ENCODE results near the gene FAM210B. TPM values are rescaled to one million over a fixed set of nuclear protein-coding genes. Genes with fewer than 3 reads are reported as not detected.

FAM210B gene
- total and polyA plus RNA-seq, 8 donors, result 11.3 to 42.6 (median 30.4) TPM

- H3K27me3 ChIP-seq, result no peaks in the 10 kb centered on the region
- 76 to 81% (median 78%) methylated on average over 6 of the region's 6 CpGs for WGBS, 5 donors
- peaks cover 33 to 90% (median 63%) of the 10 kb centered on the region in 4 donors for H3K36me3 ChIP-seq
- no peaks in the 10 kb centered on the region for H3K9me3 ChIP-seq
- no peak for TF ChIP-seq POLR2A (IDR thresholded peaks at IDR 0.05)
- no peak for TF ChIP-seq EP300 (IDR thresholded peaks at IDR 0.05)
- TF ChIP-seq POLR2AphosphoS5 (IDR thresholded peaks at IDR 0.05), result no peak
- TF ChIP-seq CTCF (IDR thresholded peaks at IDR 0.05), result no peak
- H3K27ac ChIP-seq, result no peak overlapping the region
- DNase-seq, result no peak
- no peak overlapping the region for H3K4me3 ChIP-seq
- peaks cover 0 to 2% (median 0%) of the 10 kb centered on the region in 4 donors for H3K4me1 ChIP-seq
- intact Hi-C loops (cut with DNase I; ENCODE audit: low total_unique reads), result no loop called here
These were observed 9.8 kb downstream of the FAM210B start for GRCh38 chr20:56368351-56369134.

- Histone ChIP-seq H3K4me3 (no peak overlapping the region), H3K4me1 (no peaks in the 10 kb centered on the region), H3K27ac (no peak overlapping the region), H3K27me3 (no peaks in the 10 kb centered on the region), H3K9me3 (no peaks in the 10 kb centered on the region), H3K36me3 (peaks cover 33 to 89% (median 63%) of the 10 kb centered on the region in 4 donors)
- TF ChIP-seq POLR2A (IDR thresholded peaks at IDR 0.05) (no peak), EP300 (IDR thresholded peaks at IDR 0.05) (no peak), POLR2AphosphoS5 (IDR thresholded peaks at IDR 0.05) (no peak), CTCF (IDR thresholded peaks at IDR 0.05) (no peak)
- DNase-seq, result no peak
- intact Hi-C loops (cut with DNase I; ENCODE audit: low total_unique reads), result no loop called here
- WGBS, 5 donors, result 81 to 92% (median 88%) methylated on average over 4 of the region's 4 CpGs
These were observed 10.4 kb downstream of the FAM210B start for GRCh38 chr20:56369179-56369578.

- H3K27ac ChIP-seq, result no peak overlapping the region
- H3K4me3 ChIP-seq, result no peak overlapping the region
- peaks cover 16 to 62% (median 37%) of the 10 kb centered on the region in 4 donors for H3K36me3 ChIP-seq
- no peaks in the 10 kb centered on the region for H3K4me1 ChIP-seq
- TF ChIP-seq EP300 (IDR thresholded peaks at IDR 0.05) (no peak), POLR2A (IDR thresholded peaks at IDR 0.05) (no peak)
- no peak for DNase-seq
- WGBS, 5 donors, result 81 to 92% (median 91%) methylated on average over 11 of the region's 11 CpGs
- H3K27me3 ChIP-seq, result no peaks in the 10 kb centered on the region
- H3K9me3 ChIP-seq, result no peaks in the 10 kb centered on the region
- intact Hi-C loops (cut with DNase I; ENCODE audit: low total_unique reads), result no loop called here
These were observed 13.2 kb downstream of the FAM210B start for GRCh38 chr20:56371977-56372376.

- Histone ChIP-seq H3K27me3 (no peaks in the 10 kb centered on the region), H3K36me3 (peaks cover 9 to 58% (median 28%) of the 10 kb centered on the region in 4 donors), H3K9me3 (no peaks in the 10 kb centered on the region), H3K27ac (no peak overlapping the region), H3K4me1 (no peaks in the 10 kb centered on the region), H3K4me3 (no peak overlapping the region)
- intact Hi-C loops (cut with DNase I; ENCODE audit: low total_unique reads), result no loop called here
- DNase-seq, result no peak
- WGBS, 5 donors, result 62 to 81% (median 73%) methylated on average over 1 of the region's 1 CpG
- TF ChIP-seq POLR2A (IDR thresholded peaks at IDR 0.05) (no peak), EP300 (IDR thresholded peaks at IDR 0.05) (no peak), POLR2AphosphoS5 (IDR thresholded peaks at IDR 0.05) (no peak), CTCF (IDR thresholded peaks at IDR 0.05) (no peak)
These were observed 14.1 kb downstream of the FAM210B start for GRCh38 chr20:56372850-56373249.

GRCh38 chr20:56373942-56374341, 15.2 kb downstream of the FAM210B start:
- Histone ChIP-seq H3K4me3 (no peak overlapping the region), H3K27ac (no peak overlapping the region), H3K36me3 (peaks cover 9 to 54% (median 17%) of the 10 kb centered on the region in 4 donors), H3K27me3 (no peaks in the 10 kb centered on the region), H3K9me3 (no peaks in the 10 kb centered on the region), H3K4me1 (no peaks in the 10 kb centered on the region)
- intact Hi-C loops (cut with DNase I; ENCODE audit: low total_unique reads), result no loop called here
- DNase-seq, result no peak
- 72 to 86% (median 74%) methylated on average over 1 of the region's 1 CpG for WGBS, 5 donors
- no peak for TF ChIP-seq EP300 (IDR thresholded peaks at IDR 0.05)
- TF ChIP-seq POLR2A (IDR thresholded peaks at IDR 0.05), result no peak
- TF ChIP-seq CTCF (IDR thresholded peaks at IDR 0.05), result no peak
- TF ChIP-seq POLR2AphosphoS5 (IDR thresholded peaks at IDR 0.05), result no peak

Measured in stomach (tissue), 9 donors.